HG02973 (cell line): Measurements from ENCODE around the gene CC2D1B.

Experiments used
- ATAC-seq: cut with Tn5 transposase; IDR thresholded peaks from one replicate; pipeline ENCODE4 v1.9.1; 2021; ENCODE audit warnings: moderate library complexity; ENCODE audit not compliant: unreplicated experiment

Gene CC2D1B

DNA sequence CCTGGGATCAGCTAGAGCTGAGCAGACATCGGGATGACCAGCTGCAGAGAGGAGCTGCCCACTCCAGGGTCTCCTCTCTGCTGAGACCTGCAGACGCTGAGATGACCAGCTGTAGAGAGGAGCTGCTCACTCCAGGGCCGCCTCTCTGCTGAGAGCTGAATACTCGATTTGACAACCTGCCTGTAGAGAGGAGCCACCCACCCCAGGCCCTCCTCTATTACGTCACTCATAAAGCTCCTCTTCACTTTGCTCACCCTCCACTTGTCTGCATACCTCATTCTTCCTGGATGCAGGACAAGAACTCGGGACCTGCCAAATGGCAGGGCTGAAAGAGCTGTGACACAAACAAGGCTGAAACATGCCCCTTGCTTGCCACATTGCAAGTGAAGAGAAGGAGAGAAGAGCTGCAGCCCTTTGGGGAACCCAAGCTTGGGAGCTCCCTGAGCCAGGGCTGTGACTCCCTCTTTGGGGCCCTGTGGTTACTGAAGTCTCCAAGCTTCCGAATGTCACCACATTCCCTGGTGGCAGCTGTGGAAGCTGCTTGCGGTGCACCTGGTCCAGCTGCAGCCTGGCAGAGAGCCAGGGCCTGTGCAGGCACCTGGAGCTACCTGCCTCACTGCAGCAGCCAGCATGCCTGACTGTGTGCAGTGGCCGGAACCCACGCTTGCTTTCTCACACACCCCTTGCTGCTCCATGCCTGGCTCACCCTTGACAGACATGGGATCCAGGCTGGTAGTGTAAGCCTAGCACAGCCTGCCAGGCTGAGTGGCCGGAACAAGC is 59.6 kb downstream of the CC2D1B start:
- ATAC-seq = no peak

DNA sequence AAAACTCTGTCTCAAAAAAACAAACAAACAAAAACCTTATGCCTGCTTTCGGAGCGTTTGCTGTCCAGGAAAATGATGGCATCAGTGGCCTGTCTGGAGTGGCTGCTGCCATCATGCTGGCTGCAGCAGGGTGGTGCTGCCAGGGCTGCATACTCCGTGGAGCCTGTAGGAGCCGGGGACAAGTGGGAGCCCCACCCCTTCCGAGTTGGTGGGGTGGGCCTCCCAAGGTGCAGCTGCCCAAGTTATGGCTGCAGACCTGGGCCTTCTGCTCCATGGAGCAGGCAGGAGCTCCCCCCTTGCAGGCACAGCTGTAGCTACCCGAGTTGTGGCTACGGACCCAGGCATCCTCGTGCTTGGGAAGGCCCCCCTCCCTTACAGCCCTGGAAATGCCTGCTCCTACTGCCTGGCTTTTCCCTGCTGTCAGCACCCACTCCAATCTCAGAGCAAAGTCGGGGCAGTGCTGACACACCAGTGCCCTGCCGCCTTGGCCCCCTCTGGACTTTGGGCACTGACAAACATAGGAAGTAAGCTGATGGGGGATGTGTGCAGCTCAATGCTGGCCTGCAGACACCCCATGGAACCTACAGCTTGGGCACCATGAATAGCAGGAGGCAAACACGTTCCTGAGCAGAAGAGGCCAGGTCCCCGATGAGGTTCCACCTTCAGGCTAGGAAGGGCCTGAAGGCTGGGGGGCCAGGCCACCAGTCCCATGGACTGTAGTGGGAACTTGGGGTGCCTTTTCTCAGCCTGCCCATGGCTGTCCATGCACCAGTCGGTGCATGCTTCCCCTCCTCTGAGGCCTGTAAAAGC is 60.4 kb downstream of the CC2D1B start:
- no peak for ATAC-seq
